Esophagus muscularis mucosa (tissue), 3 donors: Measurements from ENCODE around the gene DUSP7.

Experiments
- CTCF ChIP-seq, 3 experiments: fragments of 200-600 bp in 2 of 3; fragments of 450-650 bp in 1 of 3; sonication (generic) in 2 of 3; IDR thresholded peaks; one replicate each; pipeline ENCODE4 v1.5.1; 2017 to 2019; ENCODE audit warnings: antibody characterized with exemption in 3 of 3, mild to moderate bottlenecking in 2 of 3, moderate library complexity in 1 of 3
- POLR2A ChIP-seq: fragments of 450-650 bp; IDR thresholded peaks from one replicate; pipeline ENCODE4 v1.6.1; 2017; ENCODE audit warnings: antibody characterized with exemption, moderate library complexity, mild to moderate bottlenecking, low read depth
- POLR2AphosphoS5 ChIP-seq, 2 donors: sonication (generic); formaldehyde crosslinking; IDR thresholded peaks; one replicate each; pipeline ENCODE4 v1.6.1; 2017; ENCODE audit warnings: antibody characterized with exemption in 2 of 2

GRCh38 chr3:52019352-52020080, 36.9 kb downstream of the DUSP7 start:
- TF ChIP-seq POLR2A (no peak), CTCF (IDR thresholded peaks at IDR 0.05) (no peak), POLR2AphosphoS5 (IDR thresholded peaks at IDR 0.05) (peak; percentile 56 to 62)
